GM19438 (cell line): ENCODE measurements around the gene RLF.

ENCODE experiments used
- ATAC-seq: cut with Tn5 transposase; IDR thresholded peaks from one replicate; pipeline ENCODE4 v1.9.1; 2021; ENCODE audit warnings: low read depth; ENCODE audit not compliant: unreplicated experiment

The RLF gene

GRCh38 chr1:40161125-40161887 lies at the start of gene RLF:
RLF (plus strand) TSS chr1:40161387; CDS start chr1:40161400, 13 bp downstream.
- peak; percentile 87 for ATAC-seq

GRCh38 chr1:40114400-40114799 lies 46.8 kb upstream of the RLF start:
- no peak for ATAC-seq

GRCh38 chr1:40120128-40120527 lies 41.1 kb upstream of the RLF start:
- no peak for ATAC-seq

- ATAC-seq, result no peak
These were observed 38.3 kb upstream of the RLF start for GRCh38 chr1:40122855-40123254.

GRCh38 chr1:40130892-40131291 lies 30.3 kb upstream of the RLF start:
- no peak for ATAC-seq

- ATAC-seq, result no peak
These were observed 28.5 kb upstream of the RLF start for GRCh38 chr1:40132383-40133311.

GRCh38 chr1:40133312-40133665 lies 27.9 kb upstream of the RLF start:
- ATAC-seq, result no peak

- ATAC-seq, result no peak
These were observed 27.3 kb upstream of the RLF start for GRCh38 chr1:40133839-40134238.

GRCh38 chr1:40140211-40140973 lies 20.8 kb upstream of the RLF start:
- ATAC-seq, result no peak

- ATAC-seq, result no peak
These were observed 19.2 kb upstream of the RLF start for GRCh38 chr1:40141878-40142535.

GRCh38 chr1:40143891-40144575 lies 17.2 kb upstream of the RLF start:
- ATAC-seq, result no peak

GRCh38 chr1:40151457-40152079 lies 9.6 kb upstream of the RLF start:
- ATAC-seq, result no peak

GRCh38 chr1:40153073-40153770 lies 8.0 kb upstream of the RLF start:
- ATAC-seq, result no peak

GRCh38 chr1:40155135-40155534 lies 6.1 kb upstream of the RLF start:
- ATAC-seq, result no peak

GRCh38 chr1:40155910-40156309 lies 5.3 kb upstream of the RLF start:
- no peak for ATAC-seq

GRCh38 chr1:40160806-40161124 lies 422 bp upstream of the RLF start:
- no peak for ATAC-seq

GRCh38 chr1:40161888-40162397 lies 756 bp downstream of the RLF start:
- no peak for ATAC-seq

- ATAC-seq, result no peak
These were observed 1.7 kb downstream of the RLF start for GRCh38 chr1:40162753-40163441.
